GM23338 (cell line): ENCODE measurements around the gene PLRG1. TPM values are rescaled to one million over a fixed set of nuclear protein-coding genes. Genes with fewer than 3 reads are reported as not detected.

Source experiments
- ATAC-seq: fragments of 200-7000 bp; cut with Tn5 transposase; 3 replicates; pipeline ENCODE4 v1.9.1; 2020
- DNase-seq: peaks from one replicate; pipeline ENCODE4 v3.0.0-alpha.2; 2015; ENCODE audit warnings: low spot score
- H2AFZ ChIP-seq: fragments of 200-600 bp; sonication (generic); 2 replicates; pipeline ENCODE4 v1.8.0; 2016; ENCODE audit warnings: antibody characterized with exemption, mild to moderate bottlenecking, moderate library complexity
- H3F3A ChIP-seq: fragments of 200-600 bp; sonication (generic); replicated peaks from 2 replicates; pipeline ENCODE4 v1.8.0; 2017; ENCODE audit warnings: antibody characterized with exemption, mixed run types, low read depth
- H3K27ac ChIP-seq: fragments of 200-600 bp; sonication (generic); 2 replicates; pipeline ENCODE4 v1.6.1; 2016; ENCODE audit warnings: low read depth
- H3K27me3 ChIP-seq: fragments of 200-600 bp; sonication (generic); 2 replicates; pipeline ENCODE4 v1.8.0; 2016; ENCODE audit warnings: mild to moderate bottlenecking, mixed run types, moderate library complexity; ENCODE audit not compliant: insufficient read depth
- H3K36me3 ChIP-seq: fragments of 200-600 bp; sonication (generic); 2 replicates; pipeline ENCODE4 v1.8.0; 2016; ENCODE audit warnings: mild to moderate bottlenecking; ENCODE audit not compliant: insufficient read depth
- H3K4me1 ChIP-seq: fragments of 200-600 bp; sonication (generic); 2 replicates; pipeline ENCODE4 v1.8.0; 2016; ENCODE audit warnings: mild to moderate bottlenecking, moderate library complexity; ENCODE audit not compliant: insufficient read depth
- H3K4me2 ChIP-seq: fragments of 200-600 bp; sonication (generic); 2 replicates; pipeline ENCODE4 v1.7.1; 2017; ENCODE audit warnings: mixed run types
- H3K4me3 ChIP-seq: fragments of 200-600 bp; sonication (generic); 2 replicates; pipeline ENCODE4 v1.6.1; 2016; ENCODE audit warnings: mixed run types
- H3K79me2 ChIP-seq: fragments of 200-600 bp; sonication (generic); replicated peaks from 2 replicates; pipeline ENCODE4 v1.8.0; 2017; ENCODE audit warnings: mild to moderate bottlenecking; ENCODE audit not compliant: insufficient read depth
- H3K9me2 ChIP-seq: fragments of 200-600 bp; sonication (generic); 2 replicates; pipeline ENCODE4 v1.8.0; 2017; ENCODE audit not compliant: insufficient read depth
- H4K20me1 ChIP-seq: fragments of 200-600 bp; sonication (generic); replicated peaks from 2 replicates; pipeline ENCODE4 v1.8.0; 2017; ENCODE audit warnings: mild to moderate bottlenecking; ENCODE audit not compliant: insufficient read depth
- H3K27ac Mint-ChIP-seq: 2 replicates; pipeline ENCODE4 v1.8.0; 2020; ENCODE audit warnings: inconsistent platforms, mild to moderate bottlenecking, moderate library complexity, mixed read lengths
- H3K27me3 Mint-ChIP-seq: 3 replicates; pipeline ENCODE4 v1.8.0; 2022; ENCODE audit warnings: low read depth, mild to moderate bottlenecking, moderate library complexity, mixed read lengths, inconsistent platforms; ENCODE audit not compliant: insufficient read depth, poor library complexity
- H3K36me3 Mint-ChIP-seq: 3 replicates; pipeline ENCODE4 v1.8.0; 2021; ENCODE audit warnings: low read depth, mild to moderate bottlenecking, inconsistent platforms, moderate library complexity, mixed read lengths
- H3K4me1 Mint-ChIP-seq: 3 replicates; pipeline ENCODE4 v1.8.0; 2020; ENCODE audit warnings: mild to moderate bottlenecking, inconsistent platforms, mixed read lengths
- H3K4me3 Mint-ChIP-seq: 3 replicates; pipeline ENCODE4 v1.8.0; 2021; ENCODE audit warnings: moderate library complexity, mild to moderate bottlenecking, inconsistent platforms, mixed read lengths
- H3K9me3 Mint-ChIP-seq: 3 replicates; pipeline ENCODE4 v1.8.0; 2020; ENCODE audit warnings: moderate library complexity, mild to moderate bottlenecking, inconsistent platforms, mixed read lengths
- CREB1 ChIP-seq: fragments of 250-450 bp; sonication (Bioruptor Pico); IDR thresholded peaks from 2 replicates; pipeline ENCODE4 v1.5.0; 2020; ENCODE audit warnings: low read depth, mild to moderate bottlenecking, moderate library complexity
- CTCF ChIP-seq, 2 experiments: fragments of 200-600 bp in 1 of 2; sonication (generic) in 1 of 2; conservative IDR thresholded peaks; 2 replicates each; pipeline versions ENCODE4 v1.5.1 to v1.6.1; 2016 to 2017; ENCODE audit warnings: antibody characterized with exemption in 2 of 2, low read depth in 2 of 2, mild to moderate bottlenecking in 2 of 2, moderate library complexity in 1 of 2
- ETS1 ChIP-seq: IDR thresholded peaks from 2 replicates; pipeline ENCODE4 v1.6.1; 2016; ENCODE audit warnings: antibody characterized with exemption
- EZH2 ChIP-seq: fragments of 200-600 bp; sonication (generic); IDR thresholded peaks from one replicate; pipeline ENCODE4 v1.8.0; 2017; ENCODE audit warnings: antibody characterized with exemption, mild to moderate bottlenecking, low read depth; ENCODE audit not compliant: unreplicated experiment
- EZH2phosphoT487 ChIP-seq: fragments of 200-600 bp; sonication (generic); IDR thresholded peaks from one replicate; pipeline ENCODE4 v1.8.1; 2018; ENCODE audit warnings: antibody characterized with exemption; ENCODE audit not compliant: unreplicated experiment
- JUNB ChIP-seq: IDR thresholded peaks from one replicate; pipeline ENCODE4 v1.6.1; 2016; ENCODE audit warnings: antibody characterized with exemption; ENCODE audit not compliant: unreplicated experiment
- NANOG ChIP-seq: IDR thresholded peaks from 2 replicates; pipeline ENCODE4 v1.6.1; 2016; ENCODE audit warnings: antibody characterized with exemption, borderline replicate concordance
- POLR2AphosphoS5 ChIP-seq: IDR thresholded peaks from 2 replicates; pipeline ENCODE4 v1.6.1; 2016; ENCODE audit warnings: antibody characterized with exemption, low read depth
- REST ChIP-seq: IDR thresholded peaks from one replicate; pipeline ENCODE4 v1.6.1; 2018; ENCODE audit warnings: antibody characterized with exemption; ENCODE audit not compliant: unreplicated experiment
- STAT1 ChIP-seq: IDR thresholded peaks from one replicate; pipeline ENCODE4 v1.6.1; 2016; ENCODE audit warnings: antibody characterized with exemption; ENCODE audit not compliant: unreplicated experiment
- ZNF114 ChIP-seq: fragments of 250-450 bp; sonication (Bioruptor Pico); IDR thresholded peaks from 2 replicates; pipeline ENCODE4 v1.5.0; 2020; ENCODE audit warnings: mild to moderate bottlenecking, moderate library complexity
- ZNF331 ChIP-seq: fragments of 250-450 bp; sonication (Bioruptor Pico); IDR thresholded peaks from 2 replicates; pipeline ENCODE4 v1.5.0; 2020; ENCODE audit warnings: low read depth, mild to moderate bottlenecking, moderate library complexity
- ZNF462 ChIP-seq: fragments of 250-450 bp; sonication (Bioruptor Pico); IDR thresholded peaks from 2 replicates; pipeline ENCODE4 v1.5.0; 2020; ENCODE audit warnings: mild to moderate bottlenecking, moderate library complexity
- polyA plus RNA-seq: library from polyadenylated mRNA; unstranded; fragments of >200 nt; fragmentation: Nextera tagmentation; extraction: Ambion mirVana; gene quantifications from 2 replicates; pipeline ENCODE4 v1.2.1, GENCODE V29; 2016
- total RNA-seq: library from RNA; depleted of rRNA; stranded (reverse); fragments of >200 nt; shearing (Covaris generic); gene quantifications from 2 replicates; pipeline ENCODE4 v1.2.3, GENCODE V29; 2014

PLRG1 gene
- total and polyA plus RNA-seq, 2 experiments from 2014 or later = 77.3 to 82.7 TPM

GRCh38 chr4:154560824-154561231, 10.6 kb upstream of the PLRG1 start:
- Histone ChIP-seq H3K9me2 (no peaks in the 10 kb centered on the region), H3K79me2 (no peaks in the 10 kb centered on the region), H2AFZ (no peak overlapping the region), H3K4me3 (no peak overlapping the region), H3F3A (no peaks in the 10 kb centered on the region), H3K36me3 (no peaks in the 10 kb centered on the region), H3K27me3 (no peaks in the 10 kb centered on the region), H3K4me2 (no peak overlapping the region), H4K20me1 (no peaks in the 10 kb centered on the region), H3K27ac (no peak overlapping the region), H3K4me1 (no peaks in the 10 kb centered on the region)
- H3K27me3 Mint-ChIP-seq = no peaks in the 10 kb centered on the region
- H3K4me3 Mint-ChIP-seq = no peak overlapping the region
- H3K36me3 Mint-ChIP-seq = no peaks in the 10 kb centered on the region
- DNase-seq (no peak), ATAC-seq (no peak)
- H3K9me3 Mint-ChIP-seq = no peaks in the 10 kb centered on the region
- H3K4me1 Mint-ChIP-seq = no peaks in the 10 kb centered on the region; the same call in 2 of the 3 replicates
- H3K27ac Mint-ChIP-seq = no peak overlapping the region
- no peak for TF ChIP-seq CREB1 (CRISPR knock-in tag)
- no peak for TF ChIP-seq ETS1
- no peak for TF ChIP-seq POLR2AphosphoS5
- no peak for TF ChIP-seq REST
- TF ChIP-seq JUNB = no peak
- no peak for TF ChIP-seq STAT1
- TF ChIP-seq ZNF114 = no peak
- no peak for TF ChIP-seq EZH2
- no peak for TF ChIP-seq EZH2phosphoT487
- no peak for TF ChIP-seq ZNF462
- TF ChIP-seq ZNF331 (CRISPR knock-in tag) = no peak
- TF ChIP-seq NANOG = no peak
- no peak for TF ChIP-seq CTCF (conservative IDR thresholded peaks at IDR 0.05; ENCODE audit: low read depth in 2 of 2)
